ENCODE measurements around the gene FGA.
A peak's percentile ranks its signal among the peaks of the same experiment; 100 is the strongest.

FGA gene

GRCh38 chr4:154583230-154583629 lies 7.3 kb downstream of the FGA start:
- no peak for DNase-seq (ENCODE audit: low read depth in 2 of 3, low spot score in 2 of 3)

- no peak for DNase-seq (ENCODE audit: low read depth in 2 of 3, low spot score in 2 of 3)
These were observed 7.8 kb downstream of the FGA start for GRCh38 chr4:154582723-154583122.

GRCh38 chr4:154579927-154580326 lies 10.6 kb downstream of the FGA start:
- DNase-seq (ENCODE audit: low read depth in 2 of 3, low spot score in 2 of 3) = no peak

- no peak for DNase-seq (ENCODE audit: low read depth in 2 of 3, low spot score in 2 of 3)
These were observed 11.6 kb downstream of the FGA start for GRCh38 chr4:154578919-154579318.

GRCh38 chr4:154577324-154577723 lies 13.2 kb downstream of the FGA start:
- no peak for DNase-seq (ENCODE audit: low read depth in 2 of 3, low spot score in 2 of 3)

GRCh38 chr4:154574311-154574710 lies 16.2 kb downstream of the FGA start:
- DNase-seq (ENCODE audit: low read depth in 2 of 3, low spot score in 2 of 3) = no peak

GRCh38 chr4:154573190-154573870 lies 17.2 kb downstream of the FGA start:
- DNase-seq (ENCODE audit: low read depth in 2 of 3, low spot score in 2 of 3) = no peak

- DNase-seq (ENCODE audit: low read depth in 2 of 3, low spot score in 2 of 3) = no peak
These were observed 21.0 kb downstream of the FGA start for GRCh38 chr4:154569584-154569983.

- no peak for DNase-seq (ENCODE audit: low read depth in 2 of 3, low spot score in 2 of 3)
These were observed 21.5 kb downstream of the FGA start for GRCh38 chr4:154569028-154569427.

- DNase-seq (ENCODE audit: low read depth in 2 of 3, low spot score in 2 of 3) = no peak
These were observed 23.8 kb downstream of the FGA start for GRCh38 chr4:154566639-154567204.

- no peak for DNase-seq (ENCODE audit: low read depth in 2 of 3, low spot score in 2 of 3)
These were observed 24.8 kb downstream of the FGA start for GRCh38 chr4:154565704-154566103.

GRCh38 chr4:154564311-154564710 lies 26.2 kb downstream of the FGA start:
- no peak for DNase-seq (ENCODE audit: low read depth in 2 of 3, low spot score in 2 of 3)

GRCh38 chr4:154562697-154563254 lies 27.8 kb downstream of the FGA start, which contains the start of gene FGB:
Gene FGB (plus strand): TSS chr4:154563011. CDS start chr4:154563019, 8 bp downstream.
- DNase-seq (ENCODE audit: low read depth in 2 of 3, low spot score in 2 of 3) = no peak

- no peak for DNase-seq (ENCODE audit: low read depth in 2 of 3, low spot score in 2 of 3)
These were observed 29.7 kb downstream of the FGA start for GRCh38 chr4:154560824-154561231.

GRCh38 chr4:154560419-154560801 lies 30.1 kb downstream of the FGA start:
- no peak for DNase-seq (ENCODE audit: low read depth in 2 of 3, low spot score in 2 of 3)

- no peak for DNase-seq (ENCODE audit: low read depth in 2 of 3, low spot score in 2 of 3)
These were observed 30.8 kb downstream of the FGA start for GRCh38 chr4:154559494-154560418.

- DNase-seq (ENCODE audit: low read depth in 2 of 3, low spot score in 2 of 3) = no peak
These were observed 31.4 kb downstream of the FGA start for GRCh38 chr4:154559141-154559493.

GRCh38 chr4:154551872-154552686 lies 38.5 kb downstream of the FGA start:
- DNase-seq (ENCODE audit: low read depth in 2 of 3, low spot score in 2 of 3) = peak in 1 of 3 experiments; percentile 13

GRCh38 chr4:154549894-154550790 lies 40.4 kb downstream of the FGA start, which contains the start of gene PLRG1:
Gene PLRG1 (minus strand): TSS chr4:154550400. CDS start chr4:154550308, 92 bp downstream.
- peak; percentile 77 to 92 (median 88) for DNase-seq (ENCODE audit: low read depth in 2 of 3, low spot score in 2 of 3)

GRCh38 chr4:154545689-154546088 lies 44.9 kb downstream of the FGA start:
- DNase-seq (ENCODE audit: low read depth in 2 of 3, low spot score in 2 of 3) = no peak
